PC-9 (cell line): ENCODE measurements around the gene CD1E. TPM values are rescaled to one million over a fixed set of nuclear protein-coding genes. Genes with fewer than 3 reads are reported as not detected.
"Not testable (repeated sequence)": the region's sequence is repeated elsewhere in the genome, so short reads cannot be mapped to it uniquely, and the experiment has no call there.

Source experiments
- BruUV-seq: library from RNA; stranded (reverse); fragments of 400-500 nt; replicated peaks from 2 replicates; lab custom pipeline; 2021; lab: Mats Ljungman, UMichigan
- CTCF ChIA-PET: fragments of 300-600 bp; sonication (Branson Sonifier 250); formaldehyde crosslinking; loops from one replicate; lab custom pipeline; 2022; ENCODE audit warnings: antibody characterized with exemption; lab: Charles Lee
- POLR2A ChIA-PET: fragments of 300-600 bp; sonication (Branson Sonifier 250); formaldehyde crosslinking; loops from one replicate; lab custom pipeline; 2022; ENCODE audit warnings: antibody characterized with exemption; ENCODE audit not compliant: unreplicated experiment; lab: Charles Lee
- DNase-seq, 2 experiments: peaks; one replicate each; pipeline versions ENCODE4 v3.0.0 to v3.0.0-alpha.2; 2015 to 2022; ENCODE audit warnings: mixed read lengths in 1 of 2
- H2AFZ ChIP-seq: fragments of 200-600 bp; sonication (generic); 2 replicates; pipeline ENCODE4 v1.8.1; 2017; ENCODE audit warnings: antibody characterized with exemption
- H3F3A ChIP-seq: fragments of 200-600 bp; sonication (generic); 2 replicates; pipeline ENCODE4 v1.8.1; 2017; ENCODE audit warnings: antibody characterized with exemption, mild to moderate bottlenecking, low read depth; ENCODE audit not compliant: insufficient read depth
- H3K27ac ChIP-seq: fragments of 200-600 bp; sonication (generic); 2 replicates; pipeline ENCODE4 v1.6.1; 2016; ENCODE audit warnings: mixed run types
- H3K27me3 ChIP-seq: fragments of 200-600 bp; sonication (generic); 2 replicates; pipeline ENCODE4 v1.6.1; 2016; ENCODE audit warnings: low read depth, mixed run types; ENCODE audit not compliant: insufficient read depth
- H3K36me3 ChIP-seq: fragments of 200-600 bp; sonication (generic); 2 replicates; pipeline ENCODE4 v1.6.1; 2016; ENCODE audit warnings: low read depth, mixed run types
- H3K4me1 ChIP-seq: fragments of 200-600 bp; sonication (generic); replicated peaks from 2 replicates; pipeline ENCODE4 v1.6.1; 2016; ENCODE audit warnings: mixed run types; ENCODE audit not compliant: insufficient read depth
- H3K4me2 ChIP-seq: fragments of 200-600 bp; sonication (generic); 2 replicates; pipeline ENCODE4 v1.6.1; 2017; ENCODE audit warnings: mixed run types
- H3K4me3 ChIP-seq: fragments of 200-600 bp; sonication (generic); 2 replicates; pipeline ENCODE4 v1.6.1; 2016; ENCODE audit warnings: mixed run types
- H3K79me2 ChIP-seq: fragments of 200-600 bp; sonication (generic); 2 replicates; pipeline ENCODE4 v1.6.1; 2017; ENCODE audit warnings: low read depth, mixed run types
- H3K9me2 ChIP-seq: fragments of 200-600 bp; sonication (generic); 2 replicates; pipeline ENCODE4 v1.8.1; 2017; ENCODE audit warnings: mild to moderate bottlenecking; ENCODE audit not compliant: insufficient read depth
- H3K9me3 ChIP-seq: fragments of 200-600 bp; sonication (generic); 2 replicates; pipeline ENCODE4 v1.8.1; 2016; ENCODE audit warnings: low read depth; ENCODE audit not compliant: insufficient read depth
- H4K20me1 ChIP-seq: fragments of 200-600 bp; sonication (generic); 2 replicates; pipeline ENCODE4 v1.8.1; 2017; ENCODE audit not compliant: insufficient read depth
- EZH2 ChIP-seq: fragments of 200-600 bp; sonication (generic); IDR thresholded peaks from 2 replicates; pipeline ENCODE4 v1.8.0; 2017; ENCODE audit warnings: antibody characterized with exemption, low read depth
- intact Hi-C: fragments of 100-400 bp; cut with micrococcal nuclease; formaldehyde crosslinking; loops from one replicate; pipeline ENCODE4 v1.10.0; 2022; ENCODE audit not compliant: unreplicated experiment
- total RNA-seq: library from RNA; stranded (reverse); gene quantifications from 2 replicates; pipeline ENCODE4 v1.2.3, GENCODE V29; 2021
- TF ChIP-seq, protein P1 (sequence below): fragments of 200-600 bp; sonication (generic); conservative IDR thresholded peaks from 2 replicates; pipeline ENCODE4 v1.6.1; 2017; ENCODE audit warnings: mixed run types, antibody characterized with exemption, mild to moderate bottlenecking, moderate library complexity

CD1E gene
- total RNA-seq, 1 experiment from 2014 or later: not detected

DNA sequence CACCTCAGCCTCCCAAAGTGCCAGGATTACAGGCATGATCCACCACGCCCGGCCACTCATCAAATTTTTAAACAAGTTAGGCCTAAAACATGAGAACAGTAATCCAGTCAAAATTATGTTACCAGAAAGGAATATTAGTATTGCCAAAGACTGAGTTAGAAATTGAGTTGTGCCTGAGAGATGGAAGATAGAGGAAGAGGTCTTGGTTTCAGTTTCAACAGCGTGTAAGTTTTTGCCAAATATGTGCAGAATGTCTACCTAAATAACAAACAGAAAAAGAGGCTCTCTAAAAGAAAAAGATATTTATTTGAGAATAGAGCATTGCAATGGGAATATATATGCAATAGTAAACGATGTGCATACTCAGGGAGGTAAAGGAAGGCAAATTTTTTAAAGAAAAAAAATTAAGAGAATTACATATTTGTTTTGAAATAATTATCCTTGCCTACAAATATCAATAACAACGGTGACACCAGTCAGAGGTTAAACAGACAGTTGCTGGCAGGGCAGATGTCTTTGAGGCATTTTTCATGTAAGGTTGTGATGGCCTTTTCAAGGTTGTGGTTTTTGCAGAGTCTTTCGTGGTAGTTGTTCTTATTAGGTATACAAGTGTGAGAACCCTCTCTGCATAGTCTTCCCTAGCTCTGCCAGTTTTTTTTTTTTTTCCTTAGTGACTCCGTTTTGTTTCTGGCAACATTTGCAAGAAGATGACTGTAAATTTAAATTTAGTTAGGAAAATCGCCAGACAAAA is 20.1 kb upstream of the CD1E start:
- Histone ChIP-seq H3K27ac (no peak overlapping the region), H3K9me2 (no peaks in the 10 kb centered on the region), H3F3A (no peaks in the 10 kb centered on the region), H3K79me2 (no peaks in the 10 kb centered on the region), H3K9me3 (no peaks in the 10 kb centered on the region), H3K27me3 (no peaks in the 10 kb centered on the region), H4K20me1 (no peaks in the 10 kb centered on the region), H2AFZ (no peak overlapping the region), H3K4me2 (no peak overlapping the region), H3K4me1 (no peaks in the 10 kb centered on the region), H3K4me3 (no peak overlapping the region), H3K36me3 (no peaks in the 10 kb centered on the region)
- BruUV-seq: no TSS peak
- CTCF ChIA-PET: no interaction called here
- intact Hi-C loops: no loop called here
- POLR2A ChIA-PET: no interaction called here
- DNase-seq: no peak
- TF ChIP-seq, protein P1, sequence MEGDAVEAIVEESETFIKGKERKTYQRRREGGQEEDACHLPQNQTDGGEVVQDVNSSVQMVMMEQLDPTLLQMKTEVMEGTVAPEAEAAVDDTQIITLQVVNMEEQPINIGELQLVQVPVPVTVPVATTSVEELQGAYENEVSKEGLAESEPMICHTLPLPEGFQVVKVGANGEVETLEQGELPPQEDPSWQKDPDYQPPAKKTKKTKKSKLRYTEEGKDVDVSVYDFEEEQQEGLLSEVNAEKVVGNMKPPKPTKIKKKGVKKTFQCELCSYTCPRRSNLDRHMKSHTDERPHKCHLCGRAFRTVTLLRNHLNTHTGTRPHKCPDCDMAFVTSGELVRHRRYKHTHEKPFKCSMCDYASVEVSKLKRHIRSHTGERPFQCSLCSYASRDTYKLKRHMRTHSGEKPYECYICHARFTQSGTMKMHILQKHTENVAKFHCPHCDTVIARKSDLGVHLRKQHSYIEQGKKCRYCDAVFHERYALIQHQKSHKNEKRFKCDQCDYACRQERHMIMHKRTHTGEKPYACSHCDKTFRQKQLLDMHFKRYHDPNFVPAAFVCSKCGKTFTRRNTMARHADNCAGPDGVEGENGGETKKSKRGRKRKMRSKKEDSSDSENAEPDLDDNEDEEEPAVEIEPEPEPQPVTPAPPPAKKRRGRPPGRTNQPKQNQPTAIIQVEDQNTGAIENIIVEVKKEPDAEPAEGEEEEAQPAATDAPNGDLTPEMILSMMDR: no peak
- TF ChIP-seq EZH2: no peak

DNA sequence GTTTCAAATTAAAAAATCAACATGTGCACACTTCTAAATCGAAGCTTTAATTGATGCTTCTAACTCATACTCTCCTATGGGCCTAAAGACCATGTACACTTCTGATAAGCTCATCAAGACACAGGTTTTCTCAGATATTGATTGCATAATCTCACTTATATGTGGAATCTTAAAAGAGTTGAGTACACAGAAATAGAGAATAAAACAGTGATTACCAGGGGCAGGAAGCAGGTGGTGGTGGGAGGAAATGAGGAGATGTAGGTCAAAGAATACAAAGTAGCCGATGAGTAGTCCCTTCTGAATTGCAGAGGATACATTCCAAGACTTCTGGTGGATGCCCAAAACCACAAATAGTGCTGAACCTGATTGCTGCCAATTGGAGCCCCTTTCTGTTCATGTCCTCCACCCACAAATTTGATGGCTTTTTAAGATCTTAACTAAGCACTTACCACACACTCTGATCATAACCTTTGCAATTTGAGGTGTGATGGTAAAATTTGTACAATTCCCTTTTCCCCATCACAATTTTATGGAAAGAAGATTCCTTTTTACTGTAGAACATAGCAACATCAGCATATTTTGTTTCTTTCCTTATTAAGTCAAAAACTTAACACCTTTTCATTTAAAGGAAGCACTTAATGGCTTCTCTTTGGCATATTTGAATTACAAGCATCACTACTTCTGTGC is 19.0 kb upstream of the CD1E start:
- intact Hi-C loops: no loop called here

DNA sequence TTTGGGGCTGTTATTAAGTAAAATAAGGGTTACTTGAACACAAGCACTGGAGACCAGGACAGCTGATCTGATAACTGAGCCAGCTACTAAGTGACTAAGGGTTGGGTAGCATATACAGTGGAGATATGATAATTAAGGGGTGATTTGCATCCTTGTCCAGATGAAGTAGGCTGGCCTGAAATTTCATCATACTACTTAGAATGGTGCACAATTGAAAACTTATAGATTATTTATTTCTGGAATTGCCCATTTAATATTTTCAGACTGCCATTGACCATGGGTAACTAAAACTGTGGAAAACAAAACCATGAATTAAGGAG is 18.5 kb upstream of the CD1E start:
- Histone ChIP-seq H3K4me1 (no peaks in the 10 kb centered on the region), H3K27me3 (no peaks in the 10 kb centered on the region), H4K20me1 (no peaks in the 10 kb centered on the region), H3K9me2 (no peaks in the 10 kb centered on the region), H3K9me3 (no peaks in the 10 kb centered on the region), H3K4me2 (no peak overlapping the region), H3K27ac (no peak overlapping the region), H3F3A (no peaks in the 10 kb centered on the region), H3K79me2 (no peaks in the 10 kb centered on the region), H3K4me3 (no peak overlapping the region), H2AFZ (no peak overlapping the region), H3K36me3 (no peaks in the 10 kb centered on the region)
- BruUV-seq: no TSS peak
- no peak for DNase-seq
- TF ChIP-seq EZH2: no peak
- TF ChIP-seq, protein P1: no peak
- ChIA-PET CTCF (no interaction called here), POLR2A (no interaction called here)
- intact Hi-C loops: no loop called here

More for the DNA sequence above, 19.0 kb upstream of the CD1E start:
- H2AFZ ChIP-seq: no peak overlapping the region
- H3K4me1 ChIP-seq: no peaks in the 10 kb centered on the region
- no peaks in the 10 kb centered on the region for H3K9me3 ChIP-seq
- H3K79me2 ChIP-seq: no peaks in the 10 kb centered on the region
- DNase-seq: no peak
- no peaks in the 10 kb centered on the region for H3F3A ChIP-seq
- ChIA-PET POLR2A (no interaction called here), CTCF (no interaction called here)
- no peak overlapping the region for H3K4me3 ChIP-seq
- H3K27me3 ChIP-seq: no peaks in the 10 kb centered on the region
- H3K27ac ChIP-seq: no peak overlapping the region
- no peaks in the 10 kb centered on the region for H4K20me1 ChIP-seq
- H3K36me3 ChIP-seq: no peaks in the 10 kb centered on the region
- TF ChIP-seq, protein P1: no peak
- no peak for TF ChIP-seq EZH2
- no TSS peak for BruUV-seq
- no peaks in the 10 kb centered on the region for H3K9me2 ChIP-seq
- no peak overlapping the region for H3K4me2 ChIP-seq

DNA sequence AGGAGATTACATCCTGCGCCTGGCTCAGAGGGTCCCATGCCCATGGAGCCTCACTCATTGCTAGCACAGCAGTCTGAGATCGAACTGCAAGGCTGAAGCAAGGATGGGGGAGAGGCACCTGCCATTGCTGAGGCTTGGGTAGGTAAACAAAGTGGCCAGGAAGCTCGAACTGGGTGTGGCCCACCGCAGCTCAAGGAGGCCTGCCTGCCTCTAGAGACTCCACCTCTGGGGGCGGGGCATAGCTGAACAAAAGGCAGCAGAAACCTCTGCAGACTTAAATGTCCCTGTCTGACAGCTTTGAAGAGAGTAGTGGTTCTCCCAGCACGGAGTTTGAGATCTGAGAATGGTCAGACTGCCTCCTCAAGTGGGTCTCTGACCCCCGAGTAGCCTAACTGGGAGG is 17.3 kb upstream of the CD1E start:
- BruUV-seq, H3K4me2 ChIP-seq, DNase-seq, H3K27me3 ChIP-seq, H3K36me3 ChIP-seq, H3K9me2 ChIP-seq, H3K9me3 ChIP-seq, H3K4me1 ChIP-seq, H3K79me2 ChIP-seq, H2AFZ ChIP-seq, H4K20me1 ChIP-seq, POLR2A ChIA-PET, intact Hi-C loops, H3F3A ChIP-seq, H3K27ac ChIP-seq, CTCF ChIA-PET, H3K4me3 ChIP-seq: not testable (repeated sequence)

DNA sequence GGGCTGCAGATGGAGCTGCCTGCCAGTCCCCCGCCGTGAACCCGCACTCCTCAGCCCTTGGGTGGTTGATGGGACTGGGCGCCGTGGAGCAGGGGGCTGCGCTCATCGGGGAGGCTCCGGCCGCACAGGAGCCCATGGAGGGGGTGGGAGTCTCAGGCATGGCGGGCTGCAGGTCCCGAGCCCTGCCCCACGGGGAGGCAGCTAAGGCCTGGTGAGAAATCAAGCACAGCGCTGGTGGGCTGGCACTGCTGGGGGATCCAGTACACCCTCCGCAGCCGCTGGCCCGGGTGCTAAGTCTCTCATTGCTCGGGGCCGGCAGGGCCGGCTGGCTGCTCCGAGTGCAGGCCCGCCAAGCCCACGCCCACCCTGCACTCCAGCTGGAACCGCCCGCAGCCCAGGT is 4.7 kb upstream of the CD1E start:
- H3K9me3 ChIP-seq, H4K20me1 ChIP-seq, BruUV-seq, H3K36me3 ChIP-seq, H3K27me3 ChIP-seq, H3K27ac ChIP-seq, H3K4me2 ChIP-seq, H3K4me1 ChIP-seq, POLR2A ChIA-PET, H3K9me2 ChIP-seq, DNase-seq, H2AFZ ChIP-seq, intact Hi-C loops, H3K79me2 ChIP-seq, CTCF ChIA-PET, H3K4me3 ChIP-seq, H3F3A ChIP-seq: not testable (repeated sequence)
